Pancreas (tissue), 10 donors: ENCODE results near the gene DDIAS. TPM values are rescaled to one million over a fixed set of nuclear protein-coding genes. Genes with fewer than 3 reads are reported as not detected.
A peak's percentile ranks its signal among the peaks of the same experiment; 100 is the strongest.
"Not testable (repeated sequence)": the region's sequence is repeated elsewhere in the genome, so short reads cannot be mapped to it uniquely, and the experiment has no call there.

ENCODE experiments used
- ATAC-seq, 4 donors: fragments of 200-7000 bp; cut with Tn5 transposase; one replicate each; pipeline versions ENCODE4 v1.8.0 to v1.9.1; 2020; ENCODE audit warnings: mild to moderate bottlenecking in 4 of 4, moderate library complexity in 4 of 4
- DNase-seq, 6 donors: peaks; one replicate each; pipeline ENCODE4 v3.0.0-alpha.2; 2020
- FAIRE-seq: peaks from 2 replicates; lab custom pipeline; 2012; peaks lifted over from hg19 to GRCh38; lab: Jason Lieb, UNC
- H3K27ac ChIP-seq, 4 donors: fragments of 200-600 bp; sonication (generic); 1 replicate in 3 of 4; 2 replicates in 1 of 4; pipeline versions ENCODE4 v1.5.0 to v1.8.0; 2020
- H3K27me3 ChIP-seq, 4 donors: fragments of 200-600 bp; one replicate each; pipeline ENCODE4 v1.8.0; 2021
- H3K36me3 ChIP-seq, 3 donors: fragments of 200-600 bp; sonication (generic) in 1 of 3; one replicate each; pipeline versions ENCODE4 v1.5.0 to v1.8.0; 2020 to 2021
- H3K4me1 ChIP-seq, 3 donors: fragments of 200-600 bp; one replicate each; pipeline ENCODE4 v1.8.0; 2021
- H3K4me3 ChIP-seq, 4 donors: fragments of 200-600 bp; sonication (generic) in 2 of 4; one replicate each; pipeline versions ENCODE4 v1.5.0 to v1.8.0; 2020 to 2021
- H3K9me3 ChIP-seq, 4 donors: fragments of 200-600 bp; one replicate each; pipeline ENCODE4 v1.8.0; 2021
- WGBS, 2 donors: extraction: QIAGEN DNeasy Blood & Tissue Kit; methylation state at CpG; one replicate each; pipeline ENCODE4 v1.1.7; 2013; 5-methylcytosine and 5-hydroxymethylcytosine counted together
- intact Hi-C, 3 donors: fragments of 100-400 bp; cut with DNase I; formaldehyde crosslinking; loops; one replicate each; pipeline versions ENCODE4 v1.11.1 to v1.14.2; 2022
- polyA plus RNA-seq, 2 donors: library from polyadenylated mRNA; stranded (reverse); fragments of 200-250 nt; gene quantifications; one replicate each; pipeline ENCODE4 v1.2.3, GENCODE V29; 2013
- total RNA-seq, 6 donors: library from RNA; stranded (reverse); fragmentation: NEBNext Ultra II Directional in 4 of 6; extraction: Animal tissue kit (Norgen Biotek cat#: 25700) in 4 of 6; gene quantifications; one replicate each; pipeline versions ENCODE4 v1.2.1 to v1.2.4, GENCODE V29; 2021 to 2023
- TF ChIP-seq, protein P1 (sequence below), 4 donors: fragments of 200-600 bp; sonication (generic) in 3 of 4; IDR thresholded peaks; one replicate each; pipeline versions ENCODE4 v1.5.0 to v1.8.0; 2021; ENCODE audit warnings: antibody characterized with exemption in 4 of 4
- donor health status: healthy with polysubstance abuse.
- donor health status: DM: no; HTN: no; CAD: no; lungs with moderate emphysema.
- donor health status: DM: no; HTN: no; CAD: no.
- donor health status: control.
- donor health status: control.
- donor health status: Bipolar disorder and iron deficiency.
- donor health status: DM: yes; HTN: yes; CAD: no.
- donor health status: DM: no; HTN: no; CAD: no.
- donor health status: DM: no; HTN: no; CAD: no.
- donor health status: DM: yes; HTN: yes; CAD: no.

DDIAS gene
- total and polyA plus RNA-seq, 8 donors = 0.11 to 0.89 (median 0.38) TPM; not detected in 1

- Histone ChIP-seq H3K36me3 (no peaks in the 10 kb centered on the region), H3K27me3 (no peaks in the 10 kb centered on the region), H3K27ac (no peak overlapping the region), H3K9me3 (no peaks in the 10 kb centered on the region), H3K4me1 (no peaks in the 10 kb centered on the region), H3K4me3 (no peak overlapping the region)
- ATAC-seq (no peak), FAIRE-seq (no peak), DNase-seq (peak in 1 of 6 donors; percentile 37)
- TF ChIP-seq, protein P1, sequence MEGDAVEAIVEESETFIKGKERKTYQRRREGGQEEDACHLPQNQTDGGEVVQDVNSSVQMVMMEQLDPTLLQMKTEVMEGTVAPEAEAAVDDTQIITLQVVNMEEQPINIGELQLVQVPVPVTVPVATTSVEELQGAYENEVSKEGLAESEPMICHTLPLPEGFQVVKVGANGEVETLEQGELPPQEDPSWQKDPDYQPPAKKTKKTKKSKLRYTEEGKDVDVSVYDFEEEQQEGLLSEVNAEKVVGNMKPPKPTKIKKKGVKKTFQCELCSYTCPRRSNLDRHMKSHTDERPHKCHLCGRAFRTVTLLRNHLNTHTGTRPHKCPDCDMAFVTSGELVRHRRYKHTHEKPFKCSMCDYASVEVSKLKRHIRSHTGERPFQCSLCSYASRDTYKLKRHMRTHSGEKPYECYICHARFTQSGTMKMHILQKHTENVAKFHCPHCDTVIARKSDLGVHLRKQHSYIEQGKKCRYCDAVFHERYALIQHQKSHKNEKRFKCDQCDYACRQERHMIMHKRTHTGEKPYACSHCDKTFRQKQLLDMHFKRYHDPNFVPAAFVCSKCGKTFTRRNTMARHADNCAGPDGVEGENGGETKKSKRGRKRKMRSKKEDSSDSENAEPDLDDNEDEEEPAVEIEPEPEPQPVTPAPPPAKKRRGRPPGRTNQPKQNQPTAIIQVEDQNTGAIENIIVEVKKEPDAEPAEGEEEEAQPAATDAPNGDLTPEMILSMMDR (IDR thresholded peaks at IDR 0.05) = no peak
- intact Hi-C loops = no loop called here
Measured at GRCh38 chr11:82945682-82946081, 44.1 kb downstream of the DDIAS start.

DNA sequence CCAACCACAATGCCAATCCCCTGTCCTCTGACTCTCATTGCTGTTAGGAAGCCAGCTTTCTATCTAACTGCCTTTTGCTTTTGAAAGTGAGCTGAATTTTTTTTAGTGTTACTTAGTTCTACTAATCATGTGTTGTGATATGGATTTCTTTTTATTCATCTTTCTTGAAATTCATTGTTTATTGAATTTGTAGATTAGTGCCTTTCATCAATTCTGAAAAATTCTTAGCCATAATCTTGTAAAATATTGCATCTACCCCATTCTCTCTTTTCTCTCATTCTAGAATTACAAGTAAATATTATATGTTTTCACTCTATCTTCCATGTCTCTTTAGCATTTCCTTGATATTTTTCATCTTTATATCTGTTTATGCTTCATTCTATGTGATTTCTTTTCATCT, 47.8 kb downstream of the DDIAS start:
- no peaks in the 10 kb centered on the region for H3K36me3 ChIP-seq
- no peaks in the 10 kb centered on the region for H3K4me1 ChIP-seq
- no peak for DNase-seq
- H3K27me3 ChIP-seq = no peaks in the 10 kb centered on the region
- TF ChIP-seq, protein P1 (IDR thresholded peaks at IDR 0.05) = no peak
- H3K4me3 ChIP-seq = no peak overlapping the region
- intact Hi-C loops = no loop called here
- FAIRE-seq = no peak
- no peaks in the 10 kb centered on the region for H3K9me3 ChIP-seq
- no peak for ATAC-seq
- H3K27ac ChIP-seq = no peak overlapping the region

DNA sequence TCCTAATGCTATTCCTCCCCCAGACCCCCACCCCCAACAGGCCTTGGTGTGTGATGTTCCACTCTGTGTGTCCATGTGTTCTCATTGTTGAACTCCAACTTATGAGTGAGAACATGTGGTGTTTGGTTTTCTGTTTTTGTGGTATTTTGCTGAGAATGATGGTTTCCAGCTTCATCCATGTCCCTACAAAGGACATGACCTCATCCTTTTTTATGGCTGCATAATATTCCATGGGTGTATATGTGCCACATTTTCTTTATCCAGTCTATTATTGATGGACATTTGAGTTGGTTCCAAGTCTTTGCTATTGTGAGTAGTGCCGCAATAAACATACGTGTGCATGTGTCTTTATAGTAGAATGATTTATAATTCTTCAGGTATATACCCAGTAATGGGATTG, 49.0 kb downstream of the DDIAS start:
- H3K27ac ChIP-seq, H3K4me1 ChIP-seq, DNase-seq, H3K36me3 ChIP-seq, ATAC-seq, H3K9me3 ChIP-seq, H3K4me3 ChIP-seq, H3K27me3 ChIP-seq, intact Hi-C loops, FAIRE-seq: not testable (repeated sequence)
- 80 to 93% methylated on average over 2 of the region's 2 CpGs for WGBS, 2 donors

DNA sequence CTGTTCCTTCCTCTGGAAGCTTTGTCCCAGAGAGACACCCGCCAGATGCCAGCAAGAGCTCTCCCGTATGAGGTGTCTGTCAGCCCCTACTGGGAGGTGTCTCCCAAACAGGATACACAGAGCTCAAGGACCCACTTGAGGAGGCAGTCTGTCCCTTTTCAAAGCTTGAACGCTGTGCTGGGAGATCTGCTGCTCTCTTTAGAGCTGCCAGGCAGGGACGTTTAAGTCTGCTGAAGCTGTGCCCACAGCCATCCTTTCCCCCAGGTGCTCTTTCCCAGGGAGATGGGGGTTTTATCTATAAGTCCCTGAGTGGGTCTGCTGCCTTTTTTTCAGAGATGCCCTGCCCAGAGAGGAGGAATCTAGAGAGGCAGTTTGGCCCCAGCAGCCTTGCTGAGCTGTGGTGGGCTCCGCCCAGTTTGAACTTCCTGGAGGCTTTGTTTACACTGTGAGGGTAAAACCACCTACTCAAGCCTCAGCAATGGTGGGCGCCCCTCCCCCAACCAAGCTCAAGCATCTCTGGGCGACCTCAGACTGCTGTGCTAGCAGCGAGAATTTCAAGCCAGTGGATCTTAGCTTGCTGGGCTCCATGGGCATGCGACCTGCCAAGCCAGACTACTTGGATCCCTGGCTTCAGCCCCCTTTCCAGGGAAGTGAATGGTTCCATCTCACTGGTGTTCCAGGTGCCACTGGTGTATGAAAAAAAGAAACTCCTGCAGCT, 54.4 kb downstream of the DDIAS start:
- H3K9me3 ChIP-seq, DNase-seq, H3K36me3 ChIP-seq, H3K4me1 ChIP-seq, H3K4me3 ChIP-seq, intact Hi-C loops, H3K27me3 ChIP-seq, FAIRE-seq, ATAC-seq, H3K27ac ChIP-seq: not testable (repeated sequence)
- 64 to 70% methylated on average over 9 of the region's 9 CpGs for WGBS, 2 donors

DNA sequence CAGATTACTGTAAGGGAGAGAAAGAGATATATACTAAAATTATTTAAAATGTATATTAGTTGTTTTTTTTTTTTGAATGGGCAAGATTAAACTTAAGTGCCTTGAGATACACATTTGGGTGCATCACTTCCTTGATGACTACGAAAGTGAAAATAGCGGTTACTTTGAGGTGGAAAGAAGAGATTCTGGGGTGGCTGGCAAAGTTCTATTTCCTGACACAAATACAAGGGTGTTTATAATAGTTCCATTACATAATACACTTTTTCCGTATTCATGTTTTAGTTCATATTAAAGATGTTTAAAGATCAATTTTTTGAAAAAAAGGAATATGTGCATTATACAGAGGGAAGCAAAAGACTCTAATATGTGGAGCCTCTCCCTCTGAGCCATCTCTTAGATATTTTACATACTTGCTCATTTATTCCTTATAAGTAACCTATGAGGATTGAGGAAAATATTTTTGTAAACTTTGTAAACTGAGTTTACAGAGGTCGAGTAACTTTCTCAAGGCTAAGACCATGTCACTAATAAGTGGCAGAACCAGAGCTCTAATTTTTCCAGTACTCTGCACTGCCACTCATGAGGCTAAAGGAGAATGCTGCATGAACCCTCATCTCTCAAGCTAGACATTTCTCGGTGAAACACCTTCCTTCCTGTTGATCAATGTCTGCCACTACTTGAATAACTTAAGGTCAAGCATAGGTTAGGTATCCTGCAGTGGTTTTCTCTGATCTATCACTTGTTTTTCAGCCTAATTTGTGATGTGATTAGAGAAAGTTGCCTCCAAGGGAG, 58.6 kb downstream of the DDIAS start:
- Histone ChIP-seq H3K4me3 (no peak overlapping the region), H3K27me3 (no peaks in the 10 kb centered on the region), H3K9me3 (no peaks in the 10 kb centered on the region), H3K36me3 (no peaks in the 10 kb centered on the region), H3K27ac (no peak overlapping the region), H3K4me1 (no peaks in the 10 kb centered on the region)
- intact Hi-C loops = no loop called here
- DNase-seq (no peak), FAIRE-seq (no peak), ATAC-seq (no peak)
- TF ChIP-seq, protein P1 (IDR thresholded peaks at IDR 0.05) = no peak
- 70 to 78% methylated on average over 5 of the region's 5 CpGs for WGBS, 2 donors

- no peak for DNase-seq
- TF ChIP-seq, protein P1 (IDR thresholded peaks at IDR 0.05) = no peak
- no peak for ATAC-seq
- Histone ChIP-seq H3K27ac (no peak overlapping the region), H3K4me3 (no peak overlapping the region), H3K9me3 (no peaks in the 10 kb centered on the region), H3K27me3 (no peaks in the 10 kb centered on the region), H3K4me1 (no peaks in the 10 kb centered on the region), H3K36me3 (no peaks in the 10 kb centered on the region)
- FAIRE-seq = no peak
- intact Hi-C loops = no loop called here
- 61 to 82% methylated on average over 2 of the region's 2 CpGs for WGBS, 2 donors
Measured at GRCh38 chr11:82960779-82961143, 59.2 kb downstream of the DDIAS start.

DNA sequence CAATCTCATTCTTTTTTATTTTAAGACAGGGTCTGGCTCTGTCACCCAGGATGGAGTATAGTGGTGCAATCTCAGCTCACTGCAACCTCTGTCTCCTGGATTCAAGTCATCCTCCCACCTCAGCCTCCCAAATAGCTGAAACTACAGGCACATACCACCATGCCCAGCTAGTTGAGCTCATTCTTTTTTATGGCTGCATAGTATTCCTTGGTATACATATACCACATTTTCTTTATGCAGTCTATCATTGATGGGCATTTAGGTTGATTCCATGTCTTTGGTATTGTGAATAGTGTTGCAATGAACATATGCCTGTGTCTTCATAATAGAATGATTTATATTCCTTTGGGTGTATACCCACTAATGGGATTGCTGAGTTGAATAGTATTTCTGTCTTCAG, 60.5 kb downstream of the DDIAS start:
- H3K9me3 ChIP-seq, H3K36me3 ChIP-seq, ATAC-seq, H3K4me3 ChIP-seq, intact Hi-C loops, DNase-seq, FAIRE-seq, H3K27me3 ChIP-seq, H3K27ac ChIP-seq, H3K4me1 ChIP-seq: not testable (repeated sequence)
